ENCODE data around the gene PCYOX1L.

PCYOX1L gene

GRCh38 chr5:149345147-149345891 lies 12.5 kb upstream of the PCYOX1L start, which contains the start of gene GRPEL2:
Gene GRPEL2, plus strand, starts transcription at chr5:149345499. Its CDS starts 41 bp downstream, at chr5:149345540.
- in situ Hi-C loops (cut with HindIII; ENCODE audit: low pct_unique_long_range_greater_than_20kb, low sequenced_read_pairs): no loop called here
- TF ChIP-seq JUND (IDR thresholded peaks at IDR 0.05; ENCODE audit: low read depth): no peak
- DNase-seq (ENCODE audit: low read depth in 1 of 2, low spot score in 1 of 2): peak; percentile 96 to 99

- DNase-seq (ENCODE audit: low read depth in 1 of 2, low spot score in 1 of 2): peak; percentile 27 to 72
- in situ Hi-C loops (cut with HindIII; ENCODE audit: low pct_unique_long_range_greater_than_20kb, low sequenced_read_pairs): no loop called here
- TF ChIP-seq JUND (IDR thresholded peaks at IDR 0.05; ENCODE audit: low read depth): no peak
Measured at GRCh38 chr5:149345892-149346222, 12.0 kb upstream of the PCYOX1L start.

- in situ Hi-C loops (cut with HindIII; ENCODE audit: low pct_unique_long_range_greater_than_20kb, low sequenced_read_pairs): no loop called here
- TF ChIP-seq JUND (IDR thresholded peaks at IDR 0.05; ENCODE audit: low read depth): no peak
- no peak for DNase-seq (ENCODE audit: low read depth in 1 of 2, low spot score in 1 of 2)
Measured at GRCh38 chr5:149348518-149348917, 9.3 kb upstream of the PCYOX1L start.

GRCh38 chr5:149349382-149349781 lies 8.5 kb upstream of the PCYOX1L start:
- DNase-seq (ENCODE audit: low read depth in 1 of 2, low spot score in 1 of 2): no peak
- in situ Hi-C loops (cut with HindIII; ENCODE audit: low pct_unique_long_range_greater_than_20kb, low sequenced_read_pairs): no loop called here
- no peak for TF ChIP-seq JUND (IDR thresholded peaks at IDR 0.05; ENCODE audit: low read depth)

- in situ Hi-C loops (cut with HindIII; ENCODE audit: low pct_unique_long_range_greater_than_20kb, low sequenced_read_pairs): no loop called here
- TF ChIP-seq JUND (IDR thresholded peaks at IDR 0.05; ENCODE audit: low read depth): no peak
- DNase-seq (ENCODE audit: low read depth in 1 of 2, low spot score in 1 of 2): no peak
Measured at GRCh38 chr5:149352169-149352568, 5.7 kb upstream of the PCYOX1L start.

GRCh38 chr5:149353911-149354310 lies 3.9 kb upstream of the PCYOX1L start:
- DNase-seq (ENCODE audit: low read depth in 1 of 2, low spot score in 1 of 2): no peak
- no peak for TF ChIP-seq JUND (IDR thresholded peaks at IDR 0.05; ENCODE audit: low read depth)
- in situ Hi-C loops (cut with HindIII; ENCODE audit: low pct_unique_long_range_greater_than_20kb, low sequenced_read_pairs): no loop called here

GRCh38 chr5:149355688-149356087 lies 2.2 kb upstream of the PCYOX1L start:
- DNase-seq (ENCODE audit: low read depth in 1 of 2, low spot score in 1 of 2): no peak
- in situ Hi-C loops (cut with HindIII; ENCODE audit: low pct_unique_long_range_greater_than_20kb, low sequenced_read_pairs): no loop called here
- TF ChIP-seq JUND (IDR thresholded peaks at IDR 0.05; ENCODE audit: low read depth): no peak

- no peak for TF ChIP-seq JUND (IDR thresholded peaks at IDR 0.05; ENCODE audit: low read depth)
- in situ Hi-C loops (cut with HindIII; ENCODE audit: low pct_unique_long_range_greater_than_20kb, low sequenced_read_pairs): no loop called here
- no peak for DNase-seq (ENCODE audit: low read depth in 1 of 2, low spot score in 1 of 2)
Measured at GRCh38 chr5:149356391-149356790, 1.5 kb upstream of the PCYOX1L start.

- in situ Hi-C loops (cut with HindIII; ENCODE audit: low pct_unique_long_range_greater_than_20kb, low sequenced_read_pairs): no loop called here
- DNase-seq (ENCODE audit: low read depth in 1 of 2, low spot score in 1 of 2): peak in 1 of 2 experiments; percentile 20
- TF ChIP-seq JUND (IDR thresholded peaks at IDR 0.05; ENCODE audit: low read depth): no peak
Measured at GRCh38 chr5:149358294-149358651, 427 bp downstream of the PCYOX1L start.

- TF ChIP-seq JUND (IDR thresholded peaks at IDR 0.05; ENCODE audit: low read depth): no peak
- in situ Hi-C loops (cut with HindIII; ENCODE audit: low pct_unique_long_range_greater_than_20kb, low sequenced_read_pairs): no loop called here
- no peak for DNase-seq (ENCODE audit: low read depth in 1 of 2, low spot score in 1 of 2)
Measured at GRCh38 chr5:149358868-149359495, 1.1 kb downstream of the PCYOX1L start.

GRCh38 chr5:149360272-149360671 lies 2.4 kb downstream of the PCYOX1L start:
- in situ Hi-C loops (cut with HindIII; ENCODE audit: low pct_unique_long_range_greater_than_20kb, low sequenced_read_pairs): no loop called here
- no peak for DNase-seq (ENCODE audit: low read depth in 1 of 2, low spot score in 1 of 2)

GRCh38 chr5:149362541-149362940 lies 4.7 kb downstream of the PCYOX1L start:
- no peak for TF ChIP-seq JUND (IDR thresholded peaks at IDR 0.05; ENCODE audit: low read depth)
- in situ Hi-C loops (cut with HindIII; ENCODE audit: low pct_unique_long_range_greater_than_20kb, low sequenced_read_pairs): no loop called here

More at GRCh38 chr5:149360272-149360671, 2.4 kb downstream of the PCYOX1L start:
- no peak for TF ChIP-seq JUND (IDR thresholded peaks at IDR 0.05; ENCODE audit: low read depth)

GRCh38 chr5:149363358-149363757 lies 5.5 kb downstream of the PCYOX1L start:
- no peak for DNase-seq (ENCODE audit: low read depth in 1 of 2, low spot score in 1 of 2)
- in situ Hi-C loops (cut with HindIII; ENCODE audit: low pct_unique_long_range_greater_than_20kb, low sequenced_read_pairs): no loop called here
- no peak for TF ChIP-seq JUND (IDR thresholded peaks at IDR 0.05; ENCODE audit: low read depth)

More at GRCh38 chr5:149362541-149362940, 4.7 kb downstream of the PCYOX1L start:
- no peak for DNase-seq (ENCODE audit: low read depth in 1 of 2, low spot score in 1 of 2)

All from T47D (cell line).